Subcutaneous adipose tissue (tissue), 4 donors: ENCODE results near the gene ABHD8. TPM values are rescaled to one million over a fixed set of nuclear protein-coding genes. Genes with fewer than 3 reads are reported as not detected.

Experiments
- total RNA-seq, 4 donors: library from RNA; depleted of rRNA; stranded (reverse); fragments of >200 nt; gene quantifications; one replicate each; pipeline ENCODE4 v1.1.0, GENCODE V29; 2016
- TF ChIP-seq, protein P1 (sequence below): fragments of 450-650 bp; IDR thresholded peaks from one replicate; pipeline ENCODE4 v1.5.1; 2016; ENCODE audit warnings: low read depth, mild to moderate bottlenecking, control low read depth, antibody characterized with exemption, moderate library complexity

ABHD8 gene
- total RNA-seq, 4 donors from 2014 or later = 6.2 to 17.5 (median 12.1) TPM

DNA sequence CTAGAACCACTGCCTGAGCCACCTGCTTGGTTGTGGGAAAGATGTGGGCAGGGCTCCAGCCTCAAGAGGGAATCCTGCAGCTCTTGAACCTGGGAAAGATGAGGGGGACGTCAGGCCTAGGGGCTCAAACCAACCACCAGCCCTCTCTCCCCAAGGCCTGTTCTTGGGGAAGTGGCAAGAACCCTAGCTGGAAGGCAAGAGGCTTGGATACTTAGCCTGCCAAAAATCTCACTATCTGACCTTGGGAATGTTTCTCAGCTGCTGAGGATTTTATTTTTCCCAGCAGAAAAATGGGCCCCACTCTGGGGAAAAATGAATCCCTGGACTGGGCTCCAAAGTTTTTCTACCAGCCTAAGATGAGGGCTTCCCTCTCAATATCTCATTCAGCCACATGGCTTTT lies 43.3 kb downstream of the ABHD8 start:
- TF ChIP-seq, protein P1, sequence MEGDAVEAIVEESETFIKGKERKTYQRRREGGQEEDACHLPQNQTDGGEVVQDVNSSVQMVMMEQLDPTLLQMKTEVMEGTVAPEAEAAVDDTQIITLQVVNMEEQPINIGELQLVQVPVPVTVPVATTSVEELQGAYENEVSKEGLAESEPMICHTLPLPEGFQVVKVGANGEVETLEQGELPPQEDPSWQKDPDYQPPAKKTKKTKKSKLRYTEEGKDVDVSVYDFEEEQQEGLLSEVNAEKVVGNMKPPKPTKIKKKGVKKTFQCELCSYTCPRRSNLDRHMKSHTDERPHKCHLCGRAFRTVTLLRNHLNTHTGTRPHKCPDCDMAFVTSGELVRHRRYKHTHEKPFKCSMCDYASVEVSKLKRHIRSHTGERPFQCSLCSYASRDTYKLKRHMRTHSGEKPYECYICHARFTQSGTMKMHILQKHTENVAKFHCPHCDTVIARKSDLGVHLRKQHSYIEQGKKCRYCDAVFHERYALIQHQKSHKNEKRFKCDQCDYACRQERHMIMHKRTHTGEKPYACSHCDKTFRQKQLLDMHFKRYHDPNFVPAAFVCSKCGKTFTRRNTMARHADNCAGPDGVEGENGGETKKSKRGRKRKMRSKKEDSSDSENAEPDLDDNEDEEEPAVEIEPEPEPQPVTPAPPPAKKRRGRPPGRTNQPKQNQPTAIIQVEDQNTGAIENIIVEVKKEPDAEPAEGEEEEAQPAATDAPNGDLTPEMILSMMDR = no peak

- TF ChIP-seq, protein P1 = no peak
Observed at GRCh38 chr19:17259118-17259780, 44.0 kb downstream of the ABHD8 start.

GRCh38 chr19:17256130-17256529 lies 47.1 kb downstream of the ABHD8 start:
- TF ChIP-seq, protein P1 = no peak

GRCh38 chr19:17255150-17255621 lies 48.0 kb downstream of the ABHD8 start:
- TF ChIP-seq, protein P1 = no peak

DNA sequence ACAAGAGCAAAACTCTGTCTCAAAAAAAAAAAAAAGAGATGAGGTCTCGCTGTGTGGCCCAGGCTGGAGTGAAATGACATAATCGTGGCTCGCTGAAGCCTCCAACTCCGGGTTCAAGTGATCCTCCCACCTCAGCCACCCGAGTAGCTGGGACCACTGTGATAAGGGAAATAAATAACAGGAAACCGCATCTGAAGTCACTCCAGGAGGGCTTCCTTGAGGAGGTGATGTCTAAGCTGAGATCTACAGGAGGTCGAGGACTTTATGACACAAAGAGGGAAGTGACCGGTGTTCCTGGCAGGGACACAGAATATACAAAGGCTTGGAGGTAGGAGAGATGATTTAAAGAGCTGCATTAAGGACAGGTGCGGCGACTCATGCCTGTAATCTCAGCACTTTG lies 48.6 kb downstream of the ABHD8 start:
- TF ChIP-seq, protein P1 = no peak

DNA sequence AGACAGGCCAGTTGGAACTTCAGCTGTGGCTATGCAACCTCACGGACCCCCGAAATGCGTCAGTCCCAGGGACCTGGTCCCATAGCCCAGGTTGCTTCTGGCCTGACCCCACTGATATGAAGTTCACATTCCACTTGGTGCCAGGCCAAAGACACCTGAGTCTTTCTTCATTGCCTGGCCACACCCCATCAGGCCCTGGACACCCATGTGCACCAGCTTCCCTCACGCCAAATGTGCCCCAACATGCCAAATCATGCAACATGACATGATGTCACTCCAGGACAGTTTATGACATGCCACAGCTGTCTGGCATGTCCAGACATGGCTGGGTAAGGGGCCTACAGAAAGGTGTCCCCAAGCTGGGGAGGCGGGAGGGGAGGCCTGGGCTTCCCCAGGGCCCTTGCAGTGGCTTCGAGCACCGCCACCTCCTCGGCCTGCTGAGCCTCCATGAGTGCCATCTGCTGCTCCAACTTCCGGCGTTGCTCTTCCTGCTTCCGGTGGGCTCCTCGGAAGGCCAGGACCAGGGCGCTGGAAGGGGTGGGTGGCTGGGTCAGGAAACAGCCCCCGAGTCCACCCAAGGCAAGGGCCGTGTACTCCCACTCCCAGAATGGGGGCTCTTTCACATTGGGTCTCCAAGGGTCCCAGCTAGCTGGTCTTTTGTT lies 53.2 kb downstream of the ABHD8 start:
- TF ChIP-seq, protein P1 = no peak

DNA sequence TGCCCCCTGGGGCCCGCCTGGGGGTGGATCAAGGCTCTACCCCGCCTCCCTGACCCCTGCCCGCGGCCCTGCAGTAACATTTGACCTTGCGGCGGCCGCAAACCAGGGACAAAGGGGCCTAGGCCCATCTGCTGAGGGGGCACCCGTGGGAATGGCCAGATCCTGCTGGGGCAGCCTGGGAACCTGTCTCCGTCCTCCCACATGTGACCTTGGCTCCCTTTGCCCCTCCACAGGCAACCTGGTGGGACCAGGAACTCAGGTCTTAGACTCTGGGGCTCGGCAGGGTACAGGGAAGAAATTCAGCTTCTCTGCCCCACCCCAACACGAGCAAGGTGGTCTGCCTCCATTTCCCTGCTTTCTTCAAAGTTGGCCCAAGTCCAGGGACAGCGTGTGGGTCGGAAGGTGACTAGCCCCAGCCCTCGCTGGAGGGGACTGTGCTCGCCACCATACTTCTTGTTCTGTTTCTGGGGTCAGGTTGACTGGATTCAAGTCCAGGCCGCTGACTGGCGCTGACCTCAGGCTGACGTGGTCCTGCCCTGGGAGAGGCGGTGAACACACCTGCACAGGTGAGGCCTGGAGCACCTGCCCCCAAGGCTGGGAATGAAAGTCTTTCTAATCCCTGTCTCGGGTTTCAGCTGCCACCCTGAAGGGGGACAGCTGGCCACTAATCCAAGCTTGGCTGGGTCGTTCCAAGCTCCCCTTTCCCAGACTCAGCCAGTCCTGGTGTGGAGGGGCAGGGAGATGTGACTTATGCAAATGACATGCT lies 55.0 kb downstream of the ABHD8 start:
- TF ChIP-seq, protein P1 = no peak
